IMR-90 (cell line): ENCODE measurements around the gene BTF3.
"Not testable (repeated sequence)": the region's sequence is repeated elsewhere in the genome, so short reads cannot be mapped to it uniquely, and the experiment has no call there.

ENCODE experiments used
- BHLHE40 ChIP-seq: fragments of 150-350 bp; IDR thresholded peaks from 2 replicates; pipeline ENCODE4 v1.6.1; 2016; ENCODE audit warnings: mild to moderate bottlenecking, low read depth, low read length
- MAFK ChIP-seq: IDR thresholded peaks from 2 replicates; pipeline ENCODE4 v1.6.1; 2012; ENCODE audit warnings: low read depth, low read length, improper control_type of control experiment
- MAZ ChIP-seq: IDR thresholded peaks from 2 replicates; pipeline ENCODE4 v1.6.1; 2012; ENCODE audit warnings: low read depth, mild to moderate bottlenecking, low read length, improper control_type of control experiment, moderate library complexity, borderline replicate concordance
- NFE2L2 ChIP-seq: fragments of 150-350 bp; IDR thresholded peaks from 2 replicates; pipeline ENCODE4 v1.6.1; 2016; ENCODE audit warnings: low read depth, mild to moderate bottlenecking, low read length
- POLR2A ChIP-seq: IDR thresholded peaks from 2 replicates; pipeline ENCODE4 v1.6.1; 2012; ENCODE audit warnings: mild to moderate bottlenecking, low read depth, low read length
- RAD21 ChIP-seq: IDR thresholded peaks from 2 replicates; pipeline ENCODE4 v1.6.1; 2012; ENCODE audit warnings: low read length, improper control_type of control experiment
- TF ChIP-seq, protein P1 (sequence below): conservative IDR thresholded peaks from 2 replicates; pipeline ENCODE4 v1.5.1; 2012; ENCODE audit warnings: mild to moderate bottlenecking, low read depth, low read length, improper control_type of control experiment

DNA sequence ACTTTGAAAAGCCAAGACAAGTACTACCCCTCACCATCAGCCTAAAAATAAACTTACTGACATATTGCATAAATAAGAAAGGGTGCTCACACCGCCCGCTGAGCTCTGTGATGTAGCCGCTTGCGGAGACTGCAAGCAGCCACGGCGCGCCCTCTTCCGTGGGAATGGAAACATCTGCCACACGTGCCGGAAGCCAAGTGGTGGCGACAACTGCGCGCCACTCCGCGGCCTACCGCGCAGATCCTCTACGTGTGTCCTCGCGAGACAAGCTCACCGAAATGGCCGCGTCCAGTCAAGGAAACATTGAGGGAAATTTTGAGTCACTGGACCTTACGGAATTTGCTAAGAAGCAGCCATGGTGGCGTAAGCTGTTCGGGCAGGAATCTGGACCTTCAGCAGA lies 10.3 kb downstream of the BTF3 start:
- TF ChIP-seq MAZ, NFE2L2, POLR2A, RAD21, BHLHE40, MAFK: not testable (repeated sequence)
- TF ChIP-seq, protein P1, sequence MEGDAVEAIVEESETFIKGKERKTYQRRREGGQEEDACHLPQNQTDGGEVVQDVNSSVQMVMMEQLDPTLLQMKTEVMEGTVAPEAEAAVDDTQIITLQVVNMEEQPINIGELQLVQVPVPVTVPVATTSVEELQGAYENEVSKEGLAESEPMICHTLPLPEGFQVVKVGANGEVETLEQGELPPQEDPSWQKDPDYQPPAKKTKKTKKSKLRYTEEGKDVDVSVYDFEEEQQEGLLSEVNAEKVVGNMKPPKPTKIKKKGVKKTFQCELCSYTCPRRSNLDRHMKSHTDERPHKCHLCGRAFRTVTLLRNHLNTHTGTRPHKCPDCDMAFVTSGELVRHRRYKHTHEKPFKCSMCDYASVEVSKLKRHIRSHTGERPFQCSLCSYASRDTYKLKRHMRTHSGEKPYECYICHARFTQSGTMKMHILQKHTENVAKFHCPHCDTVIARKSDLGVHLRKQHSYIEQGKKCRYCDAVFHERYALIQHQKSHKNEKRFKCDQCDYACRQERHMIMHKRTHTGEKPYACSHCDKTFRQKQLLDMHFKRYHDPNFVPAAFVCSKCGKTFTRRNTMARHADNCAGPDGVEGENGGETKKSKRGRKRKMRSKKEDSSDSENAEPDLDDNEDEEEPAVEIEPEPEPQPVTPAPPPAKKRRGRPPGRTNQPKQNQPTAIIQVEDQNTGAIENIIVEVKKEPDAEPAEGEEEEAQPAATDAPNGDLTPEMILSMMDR: not testable (repeated sequence)
